GM12878 (cell line): ENCODE results near the gene FAM228B. TPM values are rescaled to one million over a fixed set of nuclear protein-coding genes. Genes with fewer than 3 reads are reported as not detected.
A peak's percentile ranks its signal among the peaks of the same experiment; 100 is the strongest.

ENCODE experiments used
- CBFB ChIP-seq: IDR thresholded peaks from 2 replicates; pipeline ENCODE4 v1.6.1; 2016; ENCODE audit warnings: antibody characterized with exemption, low read depth
- CEBPB ChIP-seq, 2 experiments: fragments of 150-350 bp in 1 of 2; IDR thresholded peaks; 2 replicates each; pipeline ENCODE4 v1.6.1; 2012 to 2014; ENCODE audit warnings: low read depth in 2 of 2, low read length in 2 of 2, borderline replicate concordance in 1 of 2, inconsistent platforms in 1 of 2
- CEBPZ ChIP-seq: fragments of 150-350 bp; IDR thresholded peaks from 2 replicates; pipeline ENCODE4 v1.6.1; 2016; ENCODE audit warnings: low read depth, low read length
- EZH2 ChIP-seq: IDR thresholded peaks from 2 replicates; pipeline ENCODE4 v1.6.1; 2012; ENCODE audit warnings: low read depth, mild to moderate bottlenecking, control low read depth, inconsistent platforms, low read length, borderline replicate concordance; ENCODE audit not compliant: control insufficient read depth
- HCFC1 ChIP-seq: fragments of 150-350 bp; IDR thresholded peaks from 2 replicates; pipeline ENCODE4 v1.6.1; 2014; ENCODE audit warnings: low read length
- KLF5 ChIP-seq: fragments of 450-650 bp; IDR thresholded peaks from 2 replicates; pipeline ENCODE4 v1.6.1; 2014; ENCODE audit warnings: mild to moderate bottlenecking; ENCODE audit not compliant: partially characterized antibody
- LARP7 ChIP-seq: fragments of 450-650 bp; IDR thresholded peaks from 2 replicates; pipeline ENCODE4 v1.6.1; 2017; ENCODE audit warnings: mild to moderate bottlenecking
- MEF2A ChIP-seq: IDR thresholded peaks from 2 replicates; pipeline ENCODE4 v1.6.1; 2011; ENCODE audit warnings: low read depth, mild to moderate bottlenecking, low read length, moderate library complexity; ENCODE audit not compliant: insufficient read depth
- MLLT1 ChIP-seq: fragments of 450-650 bp; IDR thresholded peaks from 2 replicates; pipeline ENCODE4 v1.6.1; 2016; ENCODE audit warnings: mild to moderate bottlenecking
- NFIC ChIP-seq: IDR thresholded peaks from 2 replicates; pipeline ENCODE4 v1.6.1; 2012; ENCODE audit warnings: low read depth, mild to moderate bottlenecking, inconsistent platforms, low read length, moderate library complexity
- PAX5 ChIP-seq: IDR thresholded peaks from 2 replicates; pipeline ENCODE4 v1.6.1; 2011; ENCODE audit warnings: low read depth, low read length, borderline replicate concordance
- PAX8 ChIP-seq: fragments of 450-650 bp; IDR thresholded peaks from 2 replicates; pipeline ENCODE4 v1.6.1; 2017; ENCODE audit warnings: mild to moderate bottlenecking, moderate library complexity
- PML ChIP-seq: IDR thresholded peaks from 2 replicates; pipeline ENCODE4 v1.6.1; 2012; ENCODE audit warnings: low read length, inconsistent platforms
- POU2F2 ChIP-seq: IDR thresholded peaks from 3 replicates; pipeline ENCODE4 v1.6.1; 2011; ENCODE audit warnings: low read depth, mild to moderate bottlenecking, low read length, borderline replicate concordance
- SIX5 ChIP-seq: IDR thresholded peaks from 2 replicates; pipeline ENCODE4 v1.6.1; 2011; ENCODE audit warnings: mild to moderate bottlenecking, low read depth, low read length, moderate library complexity; ENCODE audit not compliant: severe bottlenecking
- SMAD1 ChIP-seq: fragments of 450-650 bp; IDR thresholded peaks from 2 replicates; pipeline ENCODE4 v1.6.1; 2018; ENCODE audit warnings: mild to moderate bottlenecking, low read depth; ENCODE audit not compliant: partially characterized antibody
- WRNIP1 ChIP-seq: IDR thresholded peaks from 2 replicates; pipeline ENCODE4 v1.6.1; 2011; ENCODE audit warnings: low read depth, low read length, improper control_type of control experiment, borderline replicate concordance
- polyA plus RNA-seq, 11 experiments: library from polyadenylated mRNA; depleted of rRNA in 4 of 11; unstranded in 6 of 11; stranded (reverse) in 5 of 11; fragments of >200 nt; fragmentation: Nextera tagmentation in 4 of 11; fragmentation: Illumina TruSeq in 1 of 11; extraction: Ambion mirVana in 4 of 11; extraction: Trizol in 1 of 11; gene quantifications; 1 replicate in 1 of 11; 2 replicates in 10 of 11; pipeline versions ENCODE4 v1.2.1 to v1.2.3, GENCODE V29; 2011 to 2016; ENCODE audit warnings: inconsistent platforms in 2 of 11, missing spikeins in 2 of 11, low read depth in 1 of 11
- total RNA-seq, 4 experiments: library from RNA; depleted of rRNA in 3 of 4; stranded (reverse); fragments of >200 nt in 3 of 4; fragmentation: Illumina TruSeq in 1 of 4; extraction: Trizol in 1 of 4; gene quantifications; 2 replicates each; pipeline versions ENCODE4 v1.2.1 to v1.2.3, GENCODE V29; 2013 to 2021
- TF ChIP-seq, protein P1 (sequence below): IDR thresholded peaks from 2 replicates; pipeline ENCODE4 v1.6.1; 2012; ENCODE audit warnings: low read depth, low read length, improper control_type of control experiment
- TF ChIP-seq, protein P2 (sequence below): IDR thresholded peaks from 2 replicates; pipeline ENCODE4 v1.6.1; 2012; ENCODE audit warnings: mild to moderate bottlenecking, low read depth, low read length

Gene FAM228B
- total and polyA plus RNA-seq, 10 of the 15 experiments (the other 5 are each of a cell fraction or from before 2014, with no cell fraction given) = 3.9 to 11.0 (median 7.5) TPM

DNA sequence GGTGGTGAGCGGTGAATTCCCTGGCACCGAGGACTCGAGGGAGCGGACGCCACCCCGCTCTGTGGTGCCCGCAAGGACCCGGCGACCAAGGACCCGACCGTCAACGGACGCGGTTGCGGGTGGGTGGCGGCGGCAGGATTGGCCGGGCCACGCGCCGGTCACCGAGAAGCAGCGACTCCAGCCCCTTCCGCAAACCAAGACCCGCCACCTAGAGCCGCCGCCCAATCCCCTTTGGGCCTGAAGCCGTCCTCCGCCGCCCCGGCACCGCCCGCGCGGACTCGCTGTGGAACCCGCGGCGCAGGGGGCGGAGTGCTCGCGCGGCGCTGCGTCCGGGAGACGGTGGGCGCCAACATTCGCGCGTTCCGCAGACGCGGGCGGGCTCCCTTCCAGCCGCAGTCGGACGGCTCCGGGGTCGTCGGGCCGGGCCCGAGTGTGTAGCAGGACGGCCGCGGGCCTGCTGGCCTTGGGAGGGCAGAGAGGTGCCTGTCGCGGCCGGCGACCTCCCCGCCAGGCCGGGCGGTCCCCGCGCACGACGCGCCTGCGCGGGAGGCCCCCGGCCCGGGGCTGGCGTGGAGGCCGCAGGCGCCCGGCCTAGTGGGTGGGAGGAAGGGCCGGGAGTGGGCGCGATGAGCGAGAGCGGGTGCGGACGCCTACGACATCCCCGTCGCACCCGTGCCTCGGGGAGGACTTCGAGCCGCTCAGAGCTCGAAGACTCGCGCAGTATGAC is at the start of gene FAM228B, which contains the start of gene PFN4 (continued):
- TF ChIP-seq CEBPZ (no peak), CBFB (no peak), HCFC1 (no peak), MLLT1 (no peak), NFIC (no peak), LARP7 (peak; percentile 97), PML (peak; percentile 73; the same call in 1 of the 2 replicates), EZH2 (no peak), SMAD1 (no peak), CEBPB (IDR thresholded peaks at IDR 0.05; ENCODE audit: borderline replicate concordance in 1 of 2, low read depth in 2 of 2, low read length in 2 of 2) (no peak), MEF2A (no peak), SIX5 (no peak), WRNIP1 (no peak), PAX5 (no peak), PAX8 (no peak), KLF5 (no peak), POU2F2 (no peak; the same call in 2 of the 3 replicates)
- TF ChIP-seq, protein P1, sequence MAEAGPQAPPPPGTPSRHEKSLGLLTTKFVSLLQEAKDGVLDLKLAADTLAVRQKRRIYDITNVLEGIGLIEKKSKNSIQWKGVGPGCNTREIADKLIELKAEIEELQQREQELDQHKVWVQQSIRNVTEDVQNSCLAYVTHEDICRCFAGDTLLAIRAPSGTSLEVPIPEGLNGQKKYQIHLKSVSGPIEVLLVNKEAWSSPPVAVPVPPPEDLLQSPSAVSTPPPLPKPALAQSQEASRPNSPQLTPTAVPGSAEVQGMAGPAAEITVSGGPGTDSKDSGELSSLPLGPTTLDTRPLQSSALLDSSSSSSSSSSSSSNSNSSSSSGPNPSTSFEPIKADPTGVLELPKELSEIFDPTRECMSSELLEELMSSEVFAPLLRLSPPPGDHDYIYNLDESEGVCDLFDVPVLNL = no peak
- TF ChIP-seq, protein P2, sequence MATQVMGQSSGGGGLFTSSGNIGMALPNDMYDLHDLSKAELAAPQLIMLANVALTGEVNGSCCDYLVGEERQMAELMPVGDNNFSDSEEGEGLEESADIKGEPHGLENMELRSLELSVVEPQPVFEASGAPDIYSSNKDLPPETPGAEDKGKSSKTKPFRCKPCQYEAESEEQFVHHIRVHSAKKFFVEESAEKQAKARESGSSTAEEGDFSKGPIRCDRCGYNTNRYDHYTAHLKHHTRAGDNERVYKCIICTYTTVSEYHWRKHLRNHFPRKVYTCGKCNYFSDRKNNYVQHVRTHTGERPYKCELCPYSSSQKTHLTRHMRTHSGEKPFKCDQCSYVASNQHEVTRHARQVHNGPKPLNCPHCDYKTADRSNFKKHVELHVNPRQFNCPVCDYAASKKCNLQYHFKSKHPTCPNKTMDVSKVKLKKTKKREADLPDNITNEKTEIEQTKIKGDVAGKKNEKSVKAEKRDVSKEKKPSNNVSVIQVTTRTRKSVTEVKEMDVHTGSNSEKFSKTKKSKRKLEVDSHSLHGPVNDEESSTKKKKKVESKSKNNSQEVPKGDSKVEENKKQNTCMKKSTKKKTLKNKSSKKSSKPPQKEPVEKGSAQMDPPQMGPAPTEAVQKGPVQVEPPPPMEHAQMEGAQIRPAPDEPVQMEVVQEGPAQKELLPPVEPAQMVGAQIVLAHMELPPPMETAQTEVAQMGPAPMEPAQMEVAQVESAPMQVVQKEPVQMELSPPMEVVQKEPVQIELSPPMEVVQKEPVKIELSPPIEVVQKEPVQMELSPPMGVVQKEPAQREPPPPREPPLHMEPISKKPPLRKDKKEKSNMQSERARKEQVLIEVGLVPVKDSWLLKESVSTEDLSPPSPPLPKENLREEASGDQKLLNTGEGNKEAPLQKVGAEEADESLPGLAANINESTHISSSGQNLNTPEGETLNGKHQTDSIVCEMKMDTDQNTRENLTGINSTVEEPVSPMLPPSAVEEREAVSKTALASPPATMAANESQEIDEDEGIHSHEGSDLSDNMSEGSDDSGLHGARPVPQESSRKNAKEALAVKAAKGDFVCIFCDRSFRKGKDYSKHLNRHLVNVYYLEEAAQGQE = no peak
